HEK293T (cell line): ENCODE results near the gene AGAP2.

Source experiments
- ARNT ChIP-seq: fragments of 450-650 bp; IDR thresholded peaks from 2 replicates; pipeline ENCODE4 v1.6.1; 2017; ENCODE audit warnings: mild to moderate bottlenecking
- CTBP1 ChIP-seq: fragments of 450-650 bp; IDR thresholded peaks from 2 replicates; pipeline ENCODE4 v1.6.1; 2016; ENCODE audit warnings: borderline replicate concordance
- ELF4 ChIP-seq: fragments of 450-650 bp; IDR thresholded peaks from 2 replicates; pipeline ENCODE4 v1.6.1; 2017; ENCODE audit warnings: antibody characterized with exemption
- FOXA1 ChIP-seq: fragments of 450-650 bp; IDR thresholded peaks from 2 replicates; pipeline ENCODE4 v1.6.1; 2016; ENCODE audit warnings: mild to moderate bottlenecking
- FOXK2 ChIP-seq: fragments of 450-650 bp; IDR thresholded peaks from 2 replicates; pipeline ENCODE4 v1.6.1; 2016; ENCODE audit warnings: mild to moderate bottlenecking
- FOXM1 ChIP-seq: fragments of 450-650 bp; IDR thresholded peaks from 2 replicates; pipeline ENCODE4 v1.6.1; 2017; ENCODE audit warnings: mild to moderate bottlenecking, borderline replicate concordance
- SP1 ChIP-seq: fragments of 450-650 bp; IDR thresholded peaks from 2 replicates; pipeline ENCODE4 v1.6.1; 2017
- SUZ12 ChIP-seq: fragments of 450-650 bp; IDR thresholded peaks from 2 replicates; pipeline ENCODE4 v1.6.1; 2016; ENCODE audit warnings: mild to moderate bottlenecking
- TF ChIP-seq, protein P1 (sequence below): fragments of 450-650 bp; IDR thresholded peaks from 2 replicates; pipeline ENCODE4 v1.6.1; 2016

DNA sequence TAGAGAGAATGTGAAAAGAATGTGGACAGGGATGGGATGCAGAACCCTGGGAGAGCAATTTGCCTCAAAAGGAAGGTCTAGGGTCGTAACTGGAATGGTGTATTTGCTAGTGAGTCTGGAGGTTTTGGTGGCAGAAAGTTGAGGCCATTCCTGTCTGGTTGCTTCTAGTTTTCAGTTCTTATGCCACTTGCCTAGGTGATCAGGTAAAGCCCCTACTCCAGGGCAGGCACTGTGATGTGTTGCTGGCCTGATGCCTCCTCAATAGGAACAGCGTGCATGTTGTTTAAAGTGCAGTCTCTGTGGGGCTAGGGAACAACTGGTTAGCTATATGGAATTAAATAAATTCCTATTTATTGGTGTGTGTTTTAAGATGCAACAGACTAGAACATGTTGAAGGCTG lies 38.2 kb downstream of the AGAP2 start:
- no peak for TF ChIP-seq FOXA1
- TF ChIP-seq FOXM1 = no peak
- TF ChIP-seq, protein P1, sequence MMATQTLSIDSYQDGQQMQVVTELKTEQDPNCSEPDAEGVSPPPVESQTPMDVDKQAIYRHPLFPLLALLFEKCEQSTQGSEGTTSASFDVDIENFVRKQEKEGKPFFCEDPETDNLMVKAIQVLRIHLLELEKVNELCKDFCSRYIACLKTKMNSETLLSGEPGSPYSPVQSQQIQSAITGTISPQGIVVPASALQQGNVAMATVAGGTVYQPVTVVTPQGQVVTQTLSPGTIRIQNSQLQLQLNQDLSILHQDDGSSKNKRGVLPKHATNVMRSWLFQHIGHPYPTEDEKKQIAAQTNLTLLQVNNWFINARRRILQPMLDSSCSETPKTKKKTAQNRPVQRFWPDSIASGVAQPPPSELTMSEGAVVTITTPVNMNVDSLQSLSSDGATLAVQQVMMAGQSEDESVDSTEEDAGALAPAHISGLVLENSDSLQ = no peak
- no peak for TF ChIP-seq CTBP1
- TF ChIP-seq FOXK2 = no peak
- TF ChIP-seq SP1 = no peak
- TF ChIP-seq ELF4 = no peak
- TF ChIP-seq ARNT = no peak
- TF ChIP-seq SUZ12 = no peak
